Subcutaneous adipose tissue (tissue), 4 donors: ENCODE measurements around the gene SCYGR1. TPM values are rescaled to one million over a fixed set of nuclear protein-coding genes. Genes with fewer than 3 reads are reported as not detected.

ENCODE experiments used
- total RNA-seq, 4 donors: library from RNA; depleted of rRNA; stranded (reverse); fragments of >200 nt; gene quantifications; one replicate each; pipeline ENCODE4 v1.1.0, GENCODE V29; 2016
- TF ChIP-seq, protein P1 (sequence below): fragments of 450-650 bp; IDR thresholded peaks from one replicate; pipeline ENCODE4 v1.5.1; 2016; ENCODE audit warnings: low read depth, mild to moderate bottlenecking, control low read depth, antibody characterized with exemption, moderate library complexity

The SCYGR1 gene
- total RNA-seq, 4 donors from 2014 or later = not detected

DNA sequence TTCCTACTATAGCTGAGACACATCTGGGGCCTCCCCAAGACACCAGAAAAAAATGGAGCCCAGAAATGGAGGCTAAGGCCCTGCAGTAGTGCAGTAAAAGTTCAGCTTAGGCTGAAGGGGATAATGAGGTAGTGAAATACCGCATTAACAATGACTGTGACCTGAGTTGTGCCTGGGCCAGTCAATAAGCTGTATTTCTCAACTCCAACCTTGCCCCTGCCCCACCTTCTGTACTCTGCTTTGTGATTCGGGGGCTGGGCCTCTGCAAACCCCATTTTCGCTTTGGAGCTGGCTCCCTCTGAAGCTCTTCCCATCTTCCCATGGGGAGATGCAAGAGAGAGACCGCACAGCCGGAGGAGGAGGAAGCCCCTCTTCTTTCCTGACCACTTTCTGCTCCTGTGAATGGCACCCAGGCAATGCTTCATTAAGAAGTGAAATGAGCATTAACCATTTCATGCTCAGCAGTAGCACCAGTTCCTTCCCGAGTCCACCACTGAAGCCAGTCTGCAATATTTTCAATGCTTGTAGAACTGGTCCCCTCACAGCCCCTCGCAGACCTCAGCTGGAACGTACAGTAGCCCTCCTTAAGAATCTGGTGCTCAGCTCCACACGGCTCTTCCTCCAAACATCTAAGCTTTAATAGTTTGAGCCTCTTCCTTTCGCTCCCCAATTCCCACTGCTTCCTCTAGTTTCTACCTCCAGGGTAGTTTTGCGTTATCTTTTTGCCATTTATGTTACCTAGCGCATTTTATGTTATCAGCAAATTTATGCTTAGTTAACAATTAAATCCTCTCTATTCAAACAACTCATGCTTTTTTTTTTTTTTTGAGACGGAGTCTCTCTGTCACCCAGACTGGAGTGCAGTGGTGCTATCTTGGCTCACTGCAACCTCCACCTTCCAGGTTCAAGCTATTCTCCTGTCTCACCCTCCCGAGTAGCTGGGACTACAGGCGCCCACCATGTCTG is 32.6 kb upstream of the SCYGR1 start:
- TF ChIP-seq, protein P1, sequence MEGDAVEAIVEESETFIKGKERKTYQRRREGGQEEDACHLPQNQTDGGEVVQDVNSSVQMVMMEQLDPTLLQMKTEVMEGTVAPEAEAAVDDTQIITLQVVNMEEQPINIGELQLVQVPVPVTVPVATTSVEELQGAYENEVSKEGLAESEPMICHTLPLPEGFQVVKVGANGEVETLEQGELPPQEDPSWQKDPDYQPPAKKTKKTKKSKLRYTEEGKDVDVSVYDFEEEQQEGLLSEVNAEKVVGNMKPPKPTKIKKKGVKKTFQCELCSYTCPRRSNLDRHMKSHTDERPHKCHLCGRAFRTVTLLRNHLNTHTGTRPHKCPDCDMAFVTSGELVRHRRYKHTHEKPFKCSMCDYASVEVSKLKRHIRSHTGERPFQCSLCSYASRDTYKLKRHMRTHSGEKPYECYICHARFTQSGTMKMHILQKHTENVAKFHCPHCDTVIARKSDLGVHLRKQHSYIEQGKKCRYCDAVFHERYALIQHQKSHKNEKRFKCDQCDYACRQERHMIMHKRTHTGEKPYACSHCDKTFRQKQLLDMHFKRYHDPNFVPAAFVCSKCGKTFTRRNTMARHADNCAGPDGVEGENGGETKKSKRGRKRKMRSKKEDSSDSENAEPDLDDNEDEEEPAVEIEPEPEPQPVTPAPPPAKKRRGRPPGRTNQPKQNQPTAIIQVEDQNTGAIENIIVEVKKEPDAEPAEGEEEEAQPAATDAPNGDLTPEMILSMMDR = no peak

DNA sequence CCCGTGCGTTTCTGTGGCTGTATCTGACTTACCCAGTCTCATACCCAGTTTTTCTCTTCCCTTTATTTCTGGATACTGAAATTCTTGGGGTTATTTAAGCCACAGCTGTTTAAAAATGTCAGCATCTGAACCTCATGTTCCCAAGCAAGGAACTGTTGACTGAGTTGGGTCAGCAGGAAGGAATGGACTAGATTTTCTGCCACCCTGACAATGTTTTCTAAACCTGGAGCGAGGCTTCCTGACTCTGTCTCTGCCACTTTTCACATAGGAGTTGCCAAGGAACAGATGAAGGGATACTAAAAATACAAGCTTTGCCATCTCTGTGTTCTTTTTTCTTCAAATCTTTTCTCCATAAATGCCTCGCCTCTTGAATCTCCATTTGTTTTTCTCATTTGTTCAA is 29.0 kb upstream of the SCYGR1 start:
- TF ChIP-seq, protein P1 = no peak

DNA sequence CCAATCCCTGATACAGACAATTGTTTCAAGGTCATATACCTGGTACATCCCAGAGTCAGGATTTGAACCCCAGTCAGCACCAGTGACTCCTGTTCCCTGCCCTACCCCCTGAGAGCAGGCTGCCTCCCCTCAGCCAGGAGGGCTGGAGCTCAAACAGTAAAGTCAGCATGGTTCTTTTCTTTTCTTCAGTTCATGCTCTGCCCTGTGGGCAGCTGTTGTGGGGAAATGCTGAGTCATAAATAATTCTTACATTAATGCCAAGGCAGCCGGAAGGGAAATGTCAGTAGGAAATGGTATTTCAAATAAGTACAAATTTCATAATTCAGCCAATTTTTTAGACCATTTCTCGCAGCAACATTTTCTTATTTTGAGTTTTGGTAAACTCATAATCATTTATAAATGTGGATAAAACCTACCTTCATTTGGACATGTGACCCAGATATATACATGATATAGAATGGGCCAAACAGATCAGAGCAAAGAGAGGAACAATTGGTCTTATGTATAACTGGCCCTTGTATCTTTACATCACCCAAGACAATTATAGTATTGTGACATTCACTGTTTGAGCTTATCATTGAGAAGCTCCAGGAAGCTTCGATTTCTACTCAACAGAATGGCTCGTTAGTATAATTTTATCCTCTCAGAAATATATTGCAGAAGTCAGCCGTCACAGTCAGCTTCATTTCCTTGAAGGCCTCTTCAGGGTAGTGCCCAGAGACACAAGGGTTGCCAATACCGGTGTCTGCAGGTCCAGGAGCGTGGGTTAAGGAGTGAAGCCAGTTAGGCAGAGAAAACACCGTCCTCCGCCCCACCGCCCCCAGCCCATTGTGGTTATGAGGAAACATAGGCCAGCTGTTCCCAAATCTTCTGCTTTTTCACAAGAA is 28.0 kb upstream of the SCYGR1 start:
- TF ChIP-seq, protein P1 = no peak

DNA sequence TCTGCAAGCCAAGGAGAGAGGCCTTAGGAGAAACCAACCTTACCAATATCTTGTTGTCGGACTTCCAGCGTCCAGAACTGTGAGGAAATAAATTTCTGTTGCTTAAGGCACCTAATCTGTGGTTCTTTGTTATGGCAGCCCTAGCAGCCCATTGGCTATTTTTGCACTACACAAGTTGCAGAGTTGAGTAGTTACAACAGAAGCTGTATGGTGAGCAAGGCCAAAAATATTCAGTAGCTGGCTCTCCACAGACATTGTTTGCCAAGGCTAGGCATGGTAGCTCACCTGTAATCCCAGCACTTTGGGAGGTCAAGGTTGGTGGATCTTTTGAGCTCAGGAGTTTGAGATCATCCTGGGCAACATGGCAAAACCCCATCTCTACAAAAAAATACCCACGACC is 27.1 kb upstream of the SCYGR1 start:
- TF ChIP-seq, protein P1 = no peak

DNA sequence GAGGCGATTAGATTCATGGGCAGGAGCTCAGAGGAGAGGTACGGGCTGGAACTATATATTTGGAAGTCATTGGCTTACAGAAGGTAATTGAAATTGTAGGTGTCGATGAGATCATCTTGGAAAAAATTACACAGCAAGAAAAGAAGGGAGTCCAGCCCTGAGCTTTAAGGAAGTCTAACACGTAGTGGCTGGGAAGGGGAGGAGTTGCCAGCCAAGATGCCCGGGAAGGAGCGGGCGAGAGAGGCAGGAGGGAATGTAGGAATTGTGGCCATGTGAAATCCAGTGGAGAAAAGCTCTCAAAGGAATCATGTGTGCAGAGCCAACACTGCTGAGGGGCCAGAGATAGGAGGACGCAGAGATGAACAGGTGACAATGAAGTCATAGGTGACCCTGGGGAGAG is 25.6 kb upstream of the SCYGR1 start:
- TF ChIP-seq, protein P1 = no peak

DNA sequence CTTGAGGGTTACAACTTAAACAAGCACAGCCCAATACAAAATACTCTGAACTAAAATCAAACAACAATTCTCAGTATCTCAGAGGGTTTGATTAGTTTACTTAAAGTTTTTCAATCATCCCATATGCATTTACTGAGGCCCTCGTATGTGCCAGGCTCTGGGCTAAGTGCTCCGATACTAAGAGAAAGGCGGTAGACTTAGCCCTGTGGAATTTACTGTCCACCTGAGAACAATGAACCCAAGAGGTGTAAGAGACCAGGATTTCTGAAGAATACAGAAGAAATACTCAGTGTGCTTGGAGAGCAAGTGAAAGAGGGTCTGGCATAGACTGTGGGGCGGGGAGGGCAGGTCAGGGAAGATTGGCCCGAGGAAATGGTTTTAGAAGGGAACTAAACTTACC is 25.1 kb upstream of the SCYGR1 start:
- TF ChIP-seq, protein P1 = no peak

DNA sequence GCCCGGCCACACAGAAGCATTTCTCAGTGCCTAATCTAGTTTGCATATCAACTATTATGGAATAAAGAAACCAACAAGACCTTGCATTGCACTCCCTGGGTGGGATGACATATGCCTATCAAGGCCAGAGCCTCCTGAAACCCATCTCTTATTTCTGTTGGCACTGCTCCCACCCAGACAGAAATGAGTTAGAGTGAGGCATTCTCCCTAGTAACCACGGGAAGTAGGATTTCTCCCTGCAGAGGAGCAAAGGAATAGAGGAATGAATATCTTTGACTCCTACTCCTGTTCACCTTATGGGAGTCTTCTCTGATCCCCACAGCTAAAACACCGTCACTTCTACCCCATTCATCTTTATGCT is 24.2 kb upstream of the SCYGR1 start:
- TF ChIP-seq, protein P1 = no peak
